Lower leg skin (tissue), 4 donors: ENCODE measurements around the gene P2RX2. TPM values are rescaled to one million over a fixed set of nuclear protein-coding genes. Genes with fewer than 3 reads are reported as not detected.

Source experiments
- DNase-seq, 2 donors: peaks; one replicate each; pipeline ENCODE4 v3.0.0-alpha.2; 2019; ENCODE audit warnings: low spot score in 2 of 2
- H3K4me3 ChIP-seq: fragments of 200-600 bp; sonication (generic); 2 replicates; pipeline ENCODE4 v1.5.1; 2017; ENCODE audit warnings: mild to moderate bottlenecking, low read depth; ENCODE audit not compliant: poor library complexity, severe bottlenecking
- POLR2A ChIP-seq, 2 donors: fragments of 450-650 bp; IDR thresholded peaks; one replicate each; pipeline ENCODE4 v1.6.1; 2016 to 2017; ENCODE audit warnings: antibody characterized with exemption in 2 of 2, mild to moderate bottlenecking in 1 of 2, moderate library complexity in 1 of 2
- WGBS, 2 donors: methylation state at CpG; one replicate each; pipeline ENCODE4 v1.1.5; 2018; 5-methylcytosine and 5-hydroxymethylcytosine counted together
- intact Hi-C: fragments of 100-400 bp; cut with DNase I; formaldehyde crosslinking; loops from one replicate; pipeline ENCODE4 v1.15.0; 2023; ENCODE audit warnings: low total_unique reads
- total RNA-seq, 4 donors: library from RNA; depleted of rRNA; stranded (reverse); fragments of >200 nt; gene quantifications; one replicate each; pipeline ENCODE4 v1.1.0, GENCODE V29; 2016
- TF ChIP-seq, protein P1 (sequence below), 3 donors: fragments of 450-650 bp; IDR thresholded peaks; one replicate each; pipeline ENCODE4 v1.5.1; 2016; ENCODE audit warnings: antibody characterized with exemption in 3 of 3, mild to moderate bottlenecking in 3 of 3, moderate library complexity in 2 of 3

P2RX2 gene
- total RNA-seq, 4 donors from 2014 or later: not detected

GRCh38 chr12:132619386-132620112 is 973 bp downstream of the P2RX2 start:
- no peak overlapping the region for H3K4me3 ChIP-seq
- no peak for TF ChIP-seq POLR2A (IDR thresholded peaks at IDR 0.05)
- TF ChIP-seq, protein P1, sequence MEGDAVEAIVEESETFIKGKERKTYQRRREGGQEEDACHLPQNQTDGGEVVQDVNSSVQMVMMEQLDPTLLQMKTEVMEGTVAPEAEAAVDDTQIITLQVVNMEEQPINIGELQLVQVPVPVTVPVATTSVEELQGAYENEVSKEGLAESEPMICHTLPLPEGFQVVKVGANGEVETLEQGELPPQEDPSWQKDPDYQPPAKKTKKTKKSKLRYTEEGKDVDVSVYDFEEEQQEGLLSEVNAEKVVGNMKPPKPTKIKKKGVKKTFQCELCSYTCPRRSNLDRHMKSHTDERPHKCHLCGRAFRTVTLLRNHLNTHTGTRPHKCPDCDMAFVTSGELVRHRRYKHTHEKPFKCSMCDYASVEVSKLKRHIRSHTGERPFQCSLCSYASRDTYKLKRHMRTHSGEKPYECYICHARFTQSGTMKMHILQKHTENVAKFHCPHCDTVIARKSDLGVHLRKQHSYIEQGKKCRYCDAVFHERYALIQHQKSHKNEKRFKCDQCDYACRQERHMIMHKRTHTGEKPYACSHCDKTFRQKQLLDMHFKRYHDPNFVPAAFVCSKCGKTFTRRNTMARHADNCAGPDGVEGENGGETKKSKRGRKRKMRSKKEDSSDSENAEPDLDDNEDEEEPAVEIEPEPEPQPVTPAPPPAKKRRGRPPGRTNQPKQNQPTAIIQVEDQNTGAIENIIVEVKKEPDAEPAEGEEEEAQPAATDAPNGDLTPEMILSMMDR (IDR thresholded peaks at IDR 0.05): no peak
- DNase-seq: no peak
- intact Hi-C loops: loop anchor here (10.0 kb wide), 1 partner anchor 205 kb away; no protein-coding TSS in a partner anchor
- WGBS, 2 donors: 20 to 40% methylated on average over 1 to 24 of the region's 53 CpGs

DNA sequence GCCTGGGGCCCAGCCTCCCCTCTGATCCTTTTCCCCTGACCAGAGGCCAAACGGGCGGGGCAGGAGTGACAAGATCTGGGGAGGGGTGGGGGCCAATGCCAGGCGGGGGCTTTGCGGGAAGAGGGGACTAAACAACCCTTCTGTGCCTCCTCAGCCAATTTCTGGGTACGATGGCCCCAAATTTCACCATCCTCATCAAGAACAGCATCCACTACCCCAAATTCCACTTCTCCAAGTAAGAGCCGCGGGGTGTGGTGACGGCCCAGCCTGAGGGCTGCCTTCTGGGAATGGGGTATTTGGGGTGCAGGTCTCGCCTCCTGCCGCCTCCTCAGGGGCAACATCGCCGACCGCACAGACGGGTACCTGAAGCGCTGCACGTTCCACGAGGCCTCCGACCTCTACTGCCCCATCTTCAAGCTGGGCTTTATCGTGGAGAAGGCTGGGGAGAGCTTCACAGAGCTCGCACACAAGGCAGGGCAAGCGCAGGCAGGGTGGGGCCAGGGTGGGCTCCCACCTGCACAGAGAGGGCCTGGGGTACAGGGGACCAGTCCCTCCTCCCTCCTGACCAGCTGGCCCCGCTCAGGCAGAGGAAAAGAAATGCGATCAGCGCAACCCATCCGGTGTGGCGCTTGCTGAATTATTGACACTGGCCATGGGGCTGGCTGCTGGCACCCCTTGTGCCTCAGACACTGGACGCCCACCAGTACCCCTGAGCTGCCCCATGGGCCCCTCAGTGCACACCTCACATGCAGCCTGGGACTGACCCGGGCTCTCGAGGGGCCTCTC is 1.7 kb downstream of the P2RX2 start:
- WGBS, 2 donors: 48 to 56% methylated on average over 26 to 29 of the region's 29 CpGs
- no peak for DNase-seq
- TF ChIP-seq POLR2A (IDR thresholded peaks at IDR 0.05): no peak
- no peak overlapping the region for H3K4me3 ChIP-seq
- intact Hi-C loops: no loop called here

DNA sequence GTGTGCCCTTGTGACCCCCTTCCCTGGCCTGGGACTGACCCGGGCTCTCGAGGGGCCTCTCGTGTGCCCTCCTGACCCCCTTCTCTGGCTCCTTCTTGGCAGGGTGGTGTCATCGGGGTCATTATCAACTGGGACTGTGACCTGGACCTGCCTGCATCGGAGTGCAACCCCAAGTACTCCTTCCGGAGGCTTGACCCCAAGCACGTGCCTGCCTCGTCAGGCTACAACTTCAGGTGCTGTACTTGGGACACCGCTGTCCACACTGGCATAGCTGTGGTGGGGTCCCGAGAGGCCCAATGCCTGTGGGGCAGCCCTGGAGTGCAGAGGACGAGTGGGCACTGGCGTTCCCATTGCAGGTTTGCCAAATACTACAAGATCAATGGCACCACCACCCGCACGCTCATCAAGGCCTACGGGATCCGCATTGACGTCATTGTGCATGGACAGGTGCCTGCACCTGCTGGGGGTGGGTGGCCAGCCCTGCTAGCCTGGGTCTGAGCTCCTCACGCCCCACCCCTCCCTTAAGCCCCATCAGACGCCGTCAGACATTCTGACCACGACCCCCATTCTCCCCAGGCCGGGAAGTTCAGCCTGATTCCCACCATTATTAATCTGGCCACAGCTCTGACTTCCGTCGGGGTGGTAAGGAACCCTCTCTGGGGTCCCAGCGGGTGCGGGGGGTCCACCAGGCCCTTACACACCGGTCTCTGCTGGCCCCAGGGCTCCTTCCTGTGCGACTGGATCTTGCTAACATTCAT is 2.5 kb downstream of the P2RX2 start:
- 62 to 69% methylated on average over 19 to 23 of the region's 28 CpGs for WGBS, 2 donors

DNA sequence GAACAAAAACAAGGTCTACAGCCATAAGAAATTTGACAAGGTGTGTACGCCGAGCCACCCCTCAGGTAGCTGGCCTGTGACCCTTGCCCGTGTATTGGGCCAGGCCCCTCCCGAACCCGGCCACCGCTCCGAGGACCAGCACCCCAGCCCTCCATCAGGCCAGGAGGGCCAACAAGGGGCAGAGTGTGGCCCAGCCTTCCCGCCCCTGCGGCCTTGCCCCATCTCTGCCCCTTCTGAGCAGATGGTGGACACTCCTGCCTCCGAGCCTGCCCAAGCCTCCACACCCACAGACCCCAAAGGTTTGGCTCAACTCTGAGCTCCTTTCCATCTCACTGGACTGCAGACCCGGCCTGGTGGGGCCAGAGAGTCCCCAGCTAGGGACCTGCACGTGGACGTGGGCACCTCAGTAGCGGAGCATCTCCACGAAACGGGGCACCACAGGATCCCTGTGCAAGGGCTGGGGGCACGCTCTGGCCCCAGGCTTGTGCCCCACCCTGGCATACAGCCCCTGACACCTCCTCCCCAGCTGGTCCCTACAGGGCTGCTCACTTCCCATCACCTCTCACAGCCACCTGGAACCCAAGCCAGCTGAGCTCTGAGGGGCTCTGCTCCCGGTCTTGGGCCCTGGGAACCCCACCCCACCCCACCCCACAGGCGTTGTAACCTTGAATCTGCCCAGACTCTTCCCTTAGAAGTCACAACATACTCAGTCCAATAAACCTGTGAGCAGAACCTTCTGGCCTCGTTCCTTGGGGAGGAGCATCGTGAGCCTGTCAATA is 3.3 kb downstream of the P2RX2 start:
- H3K4me3 ChIP-seq: no peak overlapping the region
- WGBS, 2 donors: 67 to 69% methylated on average over 17 to 20 of the region's 21 CpGs
- TF ChIP-seq, protein P1 (IDR thresholded peaks at IDR 0.05): no peak
- TF ChIP-seq POLR2A (IDR thresholded peaks at IDR 0.05): no peak
- intact Hi-C loops: no loop called here
- DNase-seq: no peak

More for the DNA sequence above, 2.5 kb downstream of the P2RX2 start:
- intact Hi-C loops: no loop called here
- TF ChIP-seq POLR2A (IDR thresholded peaks at IDR 0.05): no peak
- TF ChIP-seq, protein P1 (IDR thresholded peaks at IDR 0.05): no peak
- H3K4me3 ChIP-seq: no peak overlapping the region
- no peak for DNase-seq

GRCh38 chr12:132622437-132623071 is 4.0 kb downstream of the P2RX2 start:
- no peak for TF ChIP-seq POLR2A (IDR thresholded peaks at IDR 0.05)
- TF ChIP-seq, protein P1 (IDR thresholded peaks at IDR 0.05): no peak
- DNase-seq: no peak
- intact Hi-C loops: no loop called here
- 17 to 31% methylated on average over 10 to 11 of the region's 11 CpGs for WGBS, 2 donors
- no peak overlapping the region for H3K4me3 ChIP-seq
